GM12878 (cell line): ENCODE results near the gene UBE3B.

Experiments
- CBFB ChIP-seq: IDR thresholded peaks from 2 replicates; pipeline ENCODE4 v1.6.1; 2016; ENCODE audit warnings: antibody characterized with exemption, low read depth
- ETV6 ChIP-seq, 2 experiments: fragments of 450-650 bp in 1 of 2; IDR thresholded peaks in 1 of 2; conservative IDR thresholded peaks in 1 of 2; 2 replicates each; pipeline ENCODE4 v1.6.1; 2014; ENCODE audit warnings: antibody characterized with exemption in 1 of 2, borderline replicate concordance in 1 of 2, low read depth in 1 of 2, mild to moderate bottlenecking in 1 of 2, moderate library complexity in 1 of 2
- HCFC1 ChIP-seq: fragments of 150-350 bp; IDR thresholded peaks from 2 replicates; pipeline ENCODE4 v1.6.1; 2014; ENCODE audit warnings: low read length
- JUND ChIP-seq: IDR thresholded peaks from 2 replicates; pipeline ENCODE4 v1.6.1; 2012; ENCODE audit warnings: low read depth, mild to moderate bottlenecking, low read length, improper control_type of control experiment, moderate library complexity
- MEF2A ChIP-seq: IDR thresholded peaks from 2 replicates; pipeline ENCODE4 v1.6.1; 2011; ENCODE audit warnings: low read depth, mild to moderate bottlenecking, low read length, moderate library complexity; ENCODE audit not compliant: insufficient read depth
- NR2C1 ChIP-seq: fragments of 450-650 bp; IDR thresholded peaks from 2 replicates; pipeline ENCODE4 v1.6.1; 2017; ENCODE audit warnings: antibody characterized with exemption, mild to moderate bottlenecking, moderate library complexity
- WRNIP1 ChIP-seq: IDR thresholded peaks from 2 replicates; pipeline ENCODE4 v1.6.1; 2011; ENCODE audit warnings: low read depth, low read length, improper control_type of control experiment, borderline replicate concordance
- TF ChIP-seq, protein P1 (sequence below): IDR thresholded peaks from 2 replicates; pipeline ENCODE4 v1.6.1; 2012; ENCODE audit warnings: low read depth, low read length, improper control_type of control experiment

DNA sequence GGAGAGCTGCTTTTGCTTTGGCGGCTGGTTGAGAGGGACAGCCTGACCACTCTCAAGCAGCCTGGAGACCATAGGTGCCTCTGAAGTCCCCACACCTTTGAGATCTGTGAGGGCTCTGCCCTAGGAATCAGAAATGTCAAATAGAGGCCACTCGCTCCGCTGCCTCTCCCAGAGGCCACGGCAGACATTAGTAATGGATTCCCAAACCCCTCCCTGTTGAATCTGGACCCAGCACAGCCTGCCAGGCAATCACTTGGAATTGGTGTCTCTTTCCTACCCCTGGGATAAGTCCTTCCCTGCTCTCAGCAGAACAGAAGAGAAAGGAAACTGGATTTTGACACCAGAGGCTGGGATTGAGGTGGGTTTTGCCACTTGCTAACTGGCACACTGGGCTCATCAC is 70.8 kb downstream of the UBE3B start:
- TF ChIP-seq NR2C1 (no peak), MEF2A (no peak), ETV6 (conservative IDR thresholded peaks at IDR 0.05 in 1 of 2, IDR thresholded peaks at IDR 0.05 in 1 of 2; ENCODE audit: borderline replicate concordance in 1 of 2, low read depth in 1 of 2) (no peak), WRNIP1 (no peak), HCFC1 (no peak), JUND (no peak), CBFB (no peak)
- TF ChIP-seq, protein P1, sequence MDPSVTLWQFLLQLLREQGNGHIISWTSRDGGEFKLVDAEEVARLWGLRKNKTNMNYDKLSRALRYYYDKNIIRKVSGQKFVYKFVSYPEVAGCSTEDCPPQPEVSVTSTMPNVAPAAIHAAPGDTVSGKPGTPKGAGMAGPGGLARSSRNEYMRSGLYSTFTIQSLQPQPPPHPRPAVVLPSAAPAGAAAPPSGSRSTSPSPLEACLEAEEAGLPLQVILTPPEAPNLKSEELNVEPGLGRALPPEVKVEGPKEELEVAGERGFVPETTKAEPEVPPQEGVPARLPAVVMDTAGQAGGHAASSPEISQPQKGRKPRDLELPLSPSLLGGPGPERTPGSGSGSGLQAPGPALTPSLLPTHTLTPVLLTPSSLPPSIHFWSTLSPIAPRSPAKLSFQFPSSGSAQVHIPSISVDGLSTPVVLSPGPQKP: no peak
